ENCODE results near the gene PRX.

GRCh38 chr19:40453151-40453735 is 40.1 kb upstream of the PRX start:
- TF ChIP-seq CTCF (optimal IDR thresholded peaks at IDR 0.05 in 1 of 3, IDR thresholded peaks at IDR 0.05 in 1 of 3, conservative IDR thresholded peaks at IDR 0.05 in 1 of 3; ENCODE audit: extremely low read depth in 1 of 3, insufficient read depth in 2 of 3, low read length in 3 of 3) (no peak), EZH2 (IDR thresholded peaks at IDR 0.05; ENCODE audit: low read length) (no peak)

All from keratinocyte (primary cell).